CD4-positive, CD25-positive, alpha-beta regulatory T cell (primary cell): Measurements from ENCODE around the gene TMEM187. TPM values are rescaled to one million over a fixed set of nuclear protein-coding genes. Genes with fewer than 3 reads are reported as not detected.

Source experiments
- ATAC-seq, 2 donors: fragments of 150-1000 bp; cut with Tn5 transposase; one replicate each; pipeline ENCODE4 v1.10.0; 2021; ENCODE audit warnings: low read depth in 2 of 2, moderate number of reproducible peaks in 2 of 2, moderate library complexity in 1 of 2
- DNase-seq, 3 donors: peaks; one replicate each; pipeline versions ENCODE4 v3.0.0 to v3.0.0-alpha.2; 2012 to 2022; ENCODE audit warnings: mixed read lengths in 1 of 3
- H3K27ac ChIP-seq: one replicate; pipeline ENCODE4 v1.7.0; 2013; ENCODE audit warnings: mild to moderate bottlenecking, low read length; ENCODE audit not compliant: insufficient read depth, poor library complexity, severe bottlenecking
- H3K27me3 ChIP-seq: one replicate; pipeline ENCODE4 v1.7.0; 2013; ENCODE audit warnings: low read length; ENCODE audit not compliant: control insufficient read depth, insufficient read depth
- H3K36me3 ChIP-seq: one replicate; pipeline ENCODE4 v1.7.0; 2013; ENCODE audit warnings: mild to moderate bottlenecking, low read length, moderate library complexity; ENCODE audit not compliant: control insufficient read depth, insufficient read depth
- H3K4me1 ChIP-seq: 2 replicates; pipeline ENCODE4 v1.7.0; 2013; ENCODE audit warnings: mild to moderate bottlenecking, low read length; ENCODE audit not compliant: insufficient read depth, control insufficient read depth, poor library complexity, severe bottlenecking
- H3K4me3 ChIP-seq: one replicate; pipeline ENCODE4 v1.7.0; 2013; ENCODE audit warnings: low read depth, mild to moderate bottlenecking, low read length, moderate library complexity
- H3K9me3 ChIP-seq, 2 experiments: 1 replicate in 1 of 2; 2 replicates in 1 of 2; pipeline ENCODE4 v1.7.0; 2013; ENCODE audit warnings: low read length in 2 of 2, mild to moderate bottlenecking in 1 of 2, moderate library complexity in 1 of 2; ENCODE audit not compliant: control insufficient read depth in 2 of 2
- H3K27ac Mint-ChIP-seq, 3 donors: one replicate each; pipeline ENCODE4 v1.8.0; 2020 to 2022; ENCODE audit warnings: mild to moderate bottlenecking in 3 of 3, mixed read lengths in 3 of 3, moderate library complexity in 2 of 3
- H3K27me3 Mint-ChIP-seq: one replicate; pipeline ENCODE4 v1.8.0; 2022; ENCODE audit warnings: mild to moderate bottlenecking, mixed read lengths
- H3K36me3 Mint-ChIP-seq: one replicate; pipeline ENCODE4 v1.8.0; 2020; ENCODE audit warnings: mixed read lengths
- H3K4me1 Mint-ChIP-seq, 4 donors: one replicate each; pipeline ENCODE4 v1.8.0; 2020 to 2022; ENCODE audit warnings: mixed read lengths in 4 of 4, mild to moderate bottlenecking in 1 of 4
- H3K4me3 Mint-ChIP-seq, 4 donors: one replicate each; pipeline ENCODE4 v1.8.0; 2020 to 2022; ENCODE audit warnings: mild to moderate bottlenecking in 4 of 4, mixed read lengths in 4 of 4, moderate library complexity in 3 of 4
- H3K9me3 Mint-ChIP-seq, 7 donors: one replicate each; pipeline ENCODE4 v1.8.0; 2020 to 2022; ENCODE audit warnings: mixed read lengths in 7 of 7, mild to moderate bottlenecking in 3 of 7, moderate library complexity in 2 of 7
- polyA plus RNA-seq, 4 donors: library from polyadenylated mRNA; unstranded; fragments of 300-500 nt; fragmentation: Illumina TruSeq; gene quantifications; one replicate each; pipeline ENCODE4 v1.2.3, GENCODE V29; 2021
- total RNA-seq: library from RNA; stranded (reverse); gene quantifications from one replicate; pipeline ENCODE4 v1.2.3, GENCODE V29; 2022

Gene TMEM187
- total and polyA plus RNA-seq, 5 donors from 2014 or later: 6.0 to 21.0 (median 17.3) TPM

- Histone ChIP-seq H3K4me3 (peak overlapping the region; percentile 73), H3K27me3 (no peaks in the 10 kb centered on the region), H3K36me3 (peaks cover 2% of the 10 kb centered on the region), H3K4me1 (peaks cover 67% of the 10 kb centered on the region), H3K9me3 (no peaks in the 10 kb centered on the region), H3K27ac (peak overlapping the region; percentile 96)
- DNase-seq (peak; percentile 76 to 92 (median 88)), ATAC-seq (peak; percentile 53 to 54)
- Mint-ChIP-seq H3K27ac (peak overlapping the region; percentile 98 to 100 (median 99)), H3K9me3 (no peaks in the 10 kb centered on the region), H3K4me3 (peak overlapping the region; percentile 93 to 98 (median 96)), H3K4me1 (peaks cover 4 to 83% (median 14%) of the 10 kb centered on the region in 4 donors), H3K27me3 (peaks cover 4% of the 10 kb centered on the region), H3K36me3 (peaks cover 10% of the 10 kb centered on the region)
Measured at GRCh38 chrX:153926858-153927671, 45.5 kb upstream of the TMEM187 start.

- Histone ChIP-seq H3K9me3 (no peaks in the 10 kb centered on the region), H3K27me3 (no peaks in the 10 kb centered on the region), H3K27ac (peak overlapping the region; percentile 96), H3K36me3 (peaks cover 2% of the 10 kb centered on the region), H3K4me3 (peak overlapping the region; percentile 73), H3K4me1 (peaks cover 61% of the 10 kb centered on the region)
- no peaks in the 10 kb centered on the region for H3K9me3 Mint-ChIP-seq
- peaks cover 10% of the 10 kb centered on the region for H3K36me3 Mint-ChIP-seq
- H3K4me3 Mint-ChIP-seq: peak overlapping the region; percentile 93 to 98 (median 96)
- peaks cover 4% of the 10 kb centered on the region for H3K27me3 Mint-ChIP-seq
- H3K27ac Mint-ChIP-seq: peak overlapping the region; percentile 98 to 100 (median 99)
- H3K4me1 Mint-ChIP-seq: peaks cover 4 to 78% (median 12%) of the 10 kb centered on the region in 4 donors
- ATAC-seq (no peak), DNase-seq (peak in 1 of 3 donors; percentile 57)
Measured at GRCh38 chrX:153927672-153927921, 45.0 kb upstream of the TMEM187 start.

- ATAC-seq: peak; percentile 77 to 80
- H3K4me3 Mint-ChIP-seq: peak overlapping the region; percentile 93 to 98 (median 96)
- peaks cover 4% of the 10 kb centered on the region for H3K27me3 Mint-ChIP-seq
- H3K4me1 Mint-ChIP-seq: peaks cover 4 to 76% (median 12%) of the 10 kb centered on the region in 4 donors
- H3K27me3 ChIP-seq: no peaks in the 10 kb centered on the region
- H3K4me3 ChIP-seq: peak overlapping the region; percentile 73
- H3K36me3 ChIP-seq: peaks cover 2% of the 10 kb centered on the region
- H3K9me3 ChIP-seq: no peaks in the 10 kb centered on the region
- H3K27ac Mint-ChIP-seq: peak overlapping the region; percentile 98 to 100 (median 99)
- peak overlapping the region; percentile 96 for H3K27ac ChIP-seq
- no peaks in the 10 kb centered on the region for H3K9me3 Mint-ChIP-seq
- peak; percentile 89 to 100 (median 97) for DNase-seq
- H3K4me1 ChIP-seq: peaks cover 56% of the 10 kb centered on the region
- peaks cover 10% of the 10 kb centered on the region for H3K36me3 Mint-ChIP-seq
Measured at GRCh38 chrX:153927922-153928760, 44.4 kb upstream of the TMEM187 start.

GRCh38 chrX:153928846-153929245 is 43.7 kb upstream of the TMEM187 start:
- Histone ChIP-seq H3K9me3 (no peaks in the 10 kb centered on the region), H3K4me1 (peaks cover 51% of the 10 kb centered on the region), H3K4me3 (peak overlapping the region; percentile 47), H3K36me3 (peaks cover 2% of the 10 kb centered on the region), H3K27me3 (no peaks in the 10 kb centered on the region), H3K27ac (peak overlapping the region; percentile 96)
- no peak for ATAC-seq
- Mint-ChIP-seq H3K4me3 (peak overlapping the region; percentile 69 to 98 (median 96)), H3K36me3 (peaks cover 10% of the 10 kb centered on the region), H3K4me1 (peaks cover 4 to 74% (median 14%) of the 10 kb centered on the region in 4 donors), H3K27ac (peak overlapping the region; percentile 94 to 99 (median 95)), H3K9me3 (no peaks in the 10 kb centered on the region), H3K27me3 (peaks cover 4% of the 10 kb centered on the region)
- DNase-seq: no peak

GRCh38 chrX:153929576-153929975 is 43.0 kb upstream of the TMEM187 start:
- peaks cover 6% of the 10 kb centered on the region for H3K36me3 Mint-ChIP-seq
- ATAC-seq (no peak), DNase-seq (no peak)
- peaks cover 2% of the 10 kb centered on the region for H3K36me3 ChIP-seq
- peak overlapping the region; percentile 54 to 98 (median 82) for H3K4me3 Mint-ChIP-seq
- H3K27me3 Mint-ChIP-seq: peaks cover 4% of the 10 kb centered on the region
- H3K4me3 ChIP-seq: no peak overlapping the region
- H3K27me3 ChIP-seq: no peaks in the 10 kb centered on the region
- H3K4me1 ChIP-seq: peaks cover 51% of the 10 kb centered on the region
- no peaks in the 10 kb centered on the region for H3K9me3 Mint-ChIP-seq
- peaks cover 4 to 73% (median 16%) of the 10 kb centered on the region in 4 donors for H3K4me1 Mint-ChIP-seq
- H3K27ac Mint-ChIP-seq: peak overlapping the region in 2 of 3 donors; percentile 28 to 32
- H3K27ac ChIP-seq: no peak overlapping the region
- no peaks in the 10 kb centered on the region for H3K9me3 ChIP-seq

- Mint-ChIP-seq H3K9me3 (no peaks in the 10 kb centered on the region), H3K4me3 (peak overlapping the region in 3 of 4 donors; percentile 54 to 62 (median 61)), H3K36me3 (peaks cover 6% of the 10 kb centered on the region), H3K27me3 (peaks cover 4% of the 10 kb centered on the region), H3K4me1 (peaks cover 4 to 67% (median 16%) of the 10 kb centered on the region in 4 donors), H3K27ac (peak overlapping the region in 2 of 3 donors; percentile 32 to 91)
- ATAC-seq (no peak), DNase-seq (no peak)
- no peak overlapping the region for H3K4me3 ChIP-seq
- peaks cover 44% of the 10 kb centered on the region for H3K4me1 ChIP-seq
- H3K27ac ChIP-seq: no peak overlapping the region
- no peaks in the 10 kb centered on the region for H3K27me3 ChIP-seq
- H3K9me3 ChIP-seq: no peaks in the 10 kb centered on the region
- H3K36me3 ChIP-seq: peaks cover 2% of the 10 kb centered on the region
Measured at GRCh38 chrX:153930011-153930910, 42.3 kb upstream of the TMEM187 start.

- Histone ChIP-seq H3K4me1 (peaks cover 38% of the 10 kb centered on the region), H3K27ac (no peak overlapping the region), H3K36me3 (peaks cover 2% of the 10 kb centered on the region), H3K4me3 (no peak overlapping the region), H3K9me3 (no peaks in the 10 kb centered on the region), H3K27me3 (no peaks in the 10 kb centered on the region)
- Mint-ChIP-seq H3K4me3 (peak overlapping the region in 2 of 4 donors; percentile 15 to 61), H3K9me3 (no peaks in the 10 kb centered on the region), H3K27ac (peak overlapping the region; percentile 58 to 97 (median 91)), H3K4me1 (peaks cover 4 to 66% (median 17%) of the 10 kb centered on the region in 4 donors), H3K36me3 (peaks cover 6% of the 10 kb centered on the region), H3K27me3 (peaks cover 4% of the 10 kb centered on the region)
- ATAC-seq (no peak), DNase-seq (no peak)
Measured at GRCh38 chrX:153931151-153931550, 41.4 kb upstream of the TMEM187 start.
